Renal pelvis (tissue), 4 donors: Measurements from ENCODE around the gene SCN4B. TPM values are rescaled to one million over a fixed set of nuclear protein-coding genes. Genes with fewer than 3 reads are reported as not detected.

ENCODE experiments used
- DNase-seq: peaks from one replicate; pipeline ENCODE4 v3.0.0-alpha.2; 2013
- polyA plus RNA-seq, 3 donors: library from polyadenylated mRNA; unstranded; fragments of 120-200 nt; gene quantifications; one replicate each; pipeline ENCODE4 v1.2.1, GENCODE V29; 2013; ENCODE audit not compliant: insufficient read length in 3 of 3

The SCN4B gene
- polyA plus RNA-seq, 3 donors, result 1.4 to 2.5 (median 1.4) TPM

DNA sequence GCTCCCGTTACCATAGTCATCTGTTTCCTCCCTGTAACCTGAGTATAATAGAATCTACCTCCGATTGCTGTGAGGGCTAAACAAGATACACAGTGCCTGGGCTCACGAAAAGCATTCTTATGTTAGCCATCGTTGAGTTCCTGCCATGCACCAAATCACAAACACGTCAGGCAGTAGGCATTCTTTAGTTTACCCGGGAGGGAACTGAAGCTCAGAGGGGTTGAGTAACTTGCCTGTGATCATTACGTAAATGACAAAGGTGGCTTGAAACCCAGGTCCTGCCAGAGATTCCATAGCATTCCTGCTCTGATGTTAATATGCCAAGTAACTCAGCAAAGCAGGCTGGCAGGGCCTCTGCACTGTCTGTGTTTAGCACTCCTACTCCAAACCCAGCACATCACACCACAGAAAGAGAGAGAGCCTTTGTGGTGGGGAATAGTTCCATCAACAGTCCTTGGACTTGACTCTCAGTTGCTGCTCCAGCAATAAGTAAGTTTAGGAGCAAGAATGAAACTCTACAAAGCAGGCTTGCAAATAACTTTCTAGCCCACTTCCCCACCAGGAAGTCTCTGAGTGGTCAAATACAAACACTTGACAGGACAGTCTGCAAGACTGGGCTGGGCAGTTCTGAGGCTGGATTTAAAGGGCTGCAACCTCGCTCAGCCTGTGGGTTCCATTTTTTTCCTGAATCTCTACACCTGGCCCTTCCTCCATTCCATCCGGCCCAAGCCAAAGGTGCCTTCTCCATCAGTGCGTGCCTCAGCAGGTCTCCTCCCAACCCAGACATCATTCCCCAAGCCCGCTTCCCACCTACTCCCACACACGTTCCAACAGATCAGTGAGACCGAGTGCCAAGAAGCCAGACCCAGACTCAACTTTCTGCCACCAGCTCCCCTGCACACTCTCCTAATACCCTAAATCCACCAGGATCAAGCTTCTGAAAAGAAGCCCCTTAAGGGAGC, 22.7 kb upstream of the SCN4B start:
- DNase-seq, result peak; percentile 76

DNA sequence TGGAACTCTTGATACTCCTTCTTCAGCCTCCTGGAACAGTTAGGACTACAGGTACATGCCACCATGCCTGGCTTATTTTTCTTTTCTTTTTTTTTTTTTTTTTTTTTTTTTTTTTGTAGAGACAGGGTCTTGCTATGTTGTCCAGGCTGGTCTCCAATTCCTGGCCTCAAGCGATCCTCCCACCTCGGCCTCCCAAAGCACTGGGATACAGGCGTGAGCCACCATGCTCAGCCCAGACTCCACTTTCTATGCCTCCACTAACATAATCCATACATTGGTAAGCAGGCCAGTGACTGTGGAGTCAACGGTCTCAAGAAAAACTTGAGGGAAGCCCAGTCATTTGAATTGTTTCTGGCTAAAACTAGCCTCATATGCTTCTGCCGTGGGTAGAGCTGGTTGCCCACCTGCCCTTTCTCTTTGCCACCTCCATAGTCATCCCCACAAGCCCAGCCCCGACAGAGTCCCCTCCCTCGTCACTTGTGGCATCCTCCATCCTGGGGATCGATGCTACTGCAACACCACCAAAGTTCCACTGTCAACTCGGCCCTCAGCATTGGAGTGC, 21.5 kb upstream of the SCN4B start:
- DNase-seq, result no peak

DNA sequence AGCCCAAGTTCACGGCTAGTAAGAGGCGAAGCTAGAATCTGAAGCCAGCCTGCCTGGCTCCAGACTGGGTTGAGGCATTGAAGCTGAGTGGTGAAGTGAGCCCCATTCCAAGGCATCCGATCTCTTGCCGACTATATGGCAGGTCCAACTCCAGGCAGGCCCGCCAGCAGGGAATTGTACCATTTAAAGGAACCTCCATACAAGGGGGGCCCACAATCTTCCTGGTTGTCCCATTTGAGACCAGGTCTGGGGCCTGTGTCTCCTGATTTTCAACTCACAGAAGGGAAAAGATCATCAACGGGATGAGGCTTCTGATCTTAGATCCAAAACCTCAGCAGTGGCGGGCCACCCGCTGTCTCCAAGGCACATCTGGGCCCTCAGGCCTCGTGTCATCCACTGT, 19.7 kb upstream of the SCN4B start:
- no peak for DNase-seq

DNA sequence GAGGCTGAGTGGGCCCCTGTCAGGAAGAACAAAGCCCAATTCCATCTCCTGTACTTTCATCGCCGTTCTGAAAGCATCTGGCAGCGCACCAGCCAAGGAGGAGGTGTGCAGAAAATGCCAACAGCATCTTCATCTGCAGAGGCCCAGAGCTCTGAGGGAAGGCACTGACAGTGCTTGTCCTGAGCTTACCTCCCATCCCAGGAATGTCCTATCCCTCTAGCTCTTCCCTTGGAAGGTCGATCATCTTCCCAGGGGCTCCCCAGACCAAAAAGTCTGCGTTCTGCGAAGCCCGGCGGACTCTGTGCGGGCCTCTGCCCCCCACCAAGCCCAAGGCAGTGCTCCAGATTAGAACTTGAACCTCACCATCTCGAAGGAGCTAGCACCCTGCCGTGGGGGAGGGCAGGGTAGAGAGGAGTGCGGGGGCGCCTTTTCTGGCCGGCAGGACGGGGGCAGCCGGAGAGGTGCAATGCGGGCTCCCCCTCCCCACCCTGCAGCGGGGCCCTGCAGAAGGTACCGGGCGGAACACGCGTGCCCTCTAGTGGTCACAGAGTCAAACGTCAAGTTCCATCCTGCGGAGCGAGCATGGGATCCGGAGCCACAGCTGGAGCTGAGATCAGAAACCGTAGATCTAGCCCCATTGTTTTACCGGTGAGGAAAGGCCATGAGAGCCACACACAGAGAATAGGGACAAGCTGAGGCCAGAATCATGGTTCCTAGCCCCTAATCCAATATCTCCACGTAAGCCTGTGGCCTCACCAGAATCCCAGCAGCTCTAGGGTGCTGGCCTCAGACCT, 18.8 kb upstream of the SCN4B start:
- DNase-seq, result peak; percentile 65

DNA sequence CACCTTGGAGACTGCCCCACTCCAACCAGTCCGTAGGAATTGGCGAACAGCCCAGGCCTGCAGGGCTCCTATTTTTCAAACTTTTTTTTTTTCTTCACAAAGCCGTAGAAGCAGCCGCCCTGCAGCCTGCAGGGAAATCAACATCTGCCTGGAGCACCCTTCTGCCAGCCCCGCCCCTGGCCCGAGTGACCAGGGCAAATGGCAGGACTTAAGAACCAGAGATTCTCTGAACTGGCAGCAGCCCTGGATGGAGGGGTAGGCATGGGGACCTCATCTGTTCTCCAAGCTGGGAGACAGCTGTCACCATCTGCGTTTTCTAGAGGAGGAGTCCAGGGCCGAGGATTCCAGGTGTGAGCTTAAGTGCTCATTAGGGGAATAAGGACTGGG, 18.3 kb upstream of the SCN4B start:
- DNase-seq, result no peak

DNA sequence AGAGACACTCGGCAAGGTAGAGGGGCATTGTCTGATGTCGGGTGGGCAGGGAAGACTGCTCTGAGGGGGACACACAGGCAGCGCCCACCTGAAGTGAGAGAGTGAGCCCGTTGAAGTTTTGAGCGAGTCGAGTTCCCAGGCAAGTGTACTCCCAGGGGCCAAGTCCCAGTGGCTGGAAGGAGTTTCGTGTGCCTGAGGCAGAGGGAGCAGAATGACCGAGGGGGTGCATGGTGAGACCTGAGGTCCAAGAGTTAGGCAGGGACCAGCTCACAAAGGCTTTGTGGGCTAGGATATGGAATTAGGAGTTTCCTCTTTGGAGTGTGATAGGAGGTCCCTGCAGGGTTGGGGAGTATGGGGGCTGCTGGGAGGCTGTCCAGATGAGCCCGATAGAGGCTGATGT, 17.6 kb upstream of the SCN4B start:
- DNase-seq, result no peak

DNA sequence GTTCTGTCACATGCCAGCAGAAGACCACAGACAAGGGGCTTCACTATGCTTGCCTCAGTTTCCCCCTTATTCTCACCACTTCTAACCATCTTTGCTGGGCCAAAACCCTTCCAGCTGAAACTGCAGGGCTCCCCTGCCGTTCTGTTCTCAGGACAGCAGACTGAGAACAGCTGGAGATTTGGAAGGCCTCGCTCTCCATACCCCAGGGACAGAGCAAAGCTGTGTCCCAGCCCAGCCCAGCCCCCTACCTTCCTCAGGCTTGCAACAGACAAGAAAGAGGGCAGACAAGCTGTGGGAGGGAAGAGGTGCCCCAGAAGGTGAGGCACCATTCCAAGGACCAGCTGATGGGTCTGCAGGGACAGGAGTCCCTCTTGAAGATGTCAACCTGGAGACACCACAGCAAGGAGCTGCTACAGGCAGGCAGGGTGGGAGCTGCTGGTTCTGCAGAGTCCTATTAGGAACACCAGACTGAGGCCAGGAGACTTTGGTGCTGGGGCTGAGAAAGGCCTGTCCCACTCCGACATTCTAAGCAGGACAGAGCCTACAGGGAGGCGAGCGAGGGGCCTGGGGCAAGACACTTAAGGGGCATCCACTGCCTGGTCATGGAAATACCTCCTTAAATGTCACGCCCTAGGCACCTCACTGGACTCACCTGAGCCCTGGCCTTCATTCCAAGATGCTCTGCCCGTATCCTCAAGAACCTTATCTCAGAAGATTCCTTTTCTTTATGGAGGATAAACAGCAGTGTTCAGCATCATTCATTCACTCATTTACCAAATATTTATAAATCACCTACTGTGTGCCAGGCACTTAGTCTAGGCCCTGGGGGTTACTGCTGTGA, 16.9 kb upstream of the SCN4B start:
- DNase-seq, result no peak

DNA sequence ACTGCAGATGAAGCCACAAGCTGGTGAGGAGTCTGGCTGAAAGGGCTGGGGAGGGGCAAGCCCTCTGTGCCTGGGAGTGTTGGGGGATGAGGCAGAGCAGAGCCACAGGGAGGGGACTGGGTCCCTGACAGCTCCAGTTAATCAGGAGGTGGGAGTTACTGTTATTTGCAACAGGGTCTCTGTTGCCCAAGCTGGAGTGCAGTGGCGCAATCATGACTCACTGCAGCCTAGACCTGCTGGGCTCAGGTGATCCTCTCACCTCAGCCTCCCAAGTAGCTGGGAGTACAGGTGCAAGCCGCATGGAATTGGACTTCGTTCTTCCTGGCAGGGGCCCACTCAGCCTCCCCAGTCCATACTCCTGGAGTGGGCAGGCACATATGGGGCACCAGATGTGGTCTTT, 16.1 kb upstream of the SCN4B start:
- DNase-seq, result no peak

DNA sequence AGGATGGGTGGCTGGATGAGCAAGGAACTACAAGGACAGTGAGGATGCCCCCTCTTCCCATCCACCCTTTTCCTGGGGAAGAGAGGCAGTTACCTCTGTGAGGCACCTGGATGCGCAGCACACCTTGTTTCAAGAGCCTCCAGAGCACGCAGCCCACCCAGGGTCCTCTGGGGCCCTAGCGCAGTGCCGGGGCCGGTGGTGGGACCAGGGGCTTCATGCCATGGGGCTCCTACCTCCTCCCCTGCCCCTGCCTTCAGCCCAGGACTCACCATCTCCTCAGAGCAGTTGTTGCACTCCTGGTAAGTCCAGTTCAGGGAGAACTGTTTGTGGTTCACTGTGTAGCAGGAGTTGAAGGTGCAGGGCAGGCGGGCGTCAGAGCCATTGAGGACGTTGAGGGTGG, 15.7 kb upstream of the SCN4B start:
- DNase-seq, result no peak

DNA sequence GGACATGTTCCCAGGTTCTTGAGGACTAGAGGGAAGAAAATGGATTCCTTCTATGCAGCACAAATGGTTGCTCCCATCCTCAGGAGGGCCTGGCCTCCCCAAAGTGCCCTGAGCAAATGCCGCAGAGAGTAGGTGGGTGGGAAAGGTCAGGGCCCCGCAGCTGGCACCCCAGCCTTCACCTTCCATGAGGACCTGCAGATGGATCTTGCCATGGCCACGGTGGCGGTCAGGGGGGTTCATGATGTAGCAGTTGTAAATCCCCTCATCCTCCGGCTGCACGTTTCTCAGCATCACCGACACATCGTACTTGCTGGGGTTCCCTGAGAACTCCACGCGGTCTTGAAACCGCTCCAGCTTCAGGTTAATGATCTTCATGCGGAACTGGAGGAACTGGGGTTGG, 15.3 kb upstream of the SCN4B start:
- DNase-seq, result no peak

DNA sequence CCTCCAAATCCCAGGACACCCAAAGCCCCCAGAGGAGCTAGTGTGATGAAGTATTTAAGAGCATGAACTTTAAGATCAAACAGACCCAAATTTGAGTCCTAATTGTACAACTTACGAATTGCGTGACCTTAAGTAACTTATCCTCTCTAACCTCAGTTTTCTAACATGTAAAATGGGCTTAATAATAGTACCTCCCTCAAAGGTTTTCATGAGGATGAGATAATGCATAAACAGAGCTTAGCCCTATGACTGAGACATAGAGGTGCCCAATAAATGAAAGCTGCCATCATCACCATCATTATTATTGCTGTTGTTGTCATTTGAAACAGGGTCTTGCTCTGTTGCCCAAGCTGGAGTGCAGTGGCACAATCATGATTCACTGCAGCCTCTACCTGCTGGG, 14.6 kb upstream of the SCN4B start:
- DNase-seq, result no peak

DNA sequence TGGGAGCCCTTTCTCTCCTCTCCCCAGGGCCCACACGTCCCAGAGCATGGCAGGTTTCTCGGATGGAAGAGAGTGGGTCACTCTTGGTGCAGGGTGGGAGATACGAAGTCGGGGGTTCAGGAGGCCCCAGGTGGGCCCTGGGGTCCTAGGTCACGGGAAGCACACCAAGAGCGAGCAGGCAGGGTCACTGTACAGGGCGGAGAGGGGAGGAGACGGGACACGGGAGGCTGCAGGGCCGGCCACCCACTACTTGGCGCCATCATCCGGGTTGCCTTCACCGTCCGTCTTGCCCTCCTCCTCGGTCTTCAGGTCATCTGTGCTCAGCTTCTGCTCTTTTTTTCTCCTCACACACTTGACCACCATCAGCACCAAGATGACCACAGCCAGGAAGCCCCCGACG, 14.0 kb upstream of the SCN4B start:
- no peak for DNase-seq

DNA sequence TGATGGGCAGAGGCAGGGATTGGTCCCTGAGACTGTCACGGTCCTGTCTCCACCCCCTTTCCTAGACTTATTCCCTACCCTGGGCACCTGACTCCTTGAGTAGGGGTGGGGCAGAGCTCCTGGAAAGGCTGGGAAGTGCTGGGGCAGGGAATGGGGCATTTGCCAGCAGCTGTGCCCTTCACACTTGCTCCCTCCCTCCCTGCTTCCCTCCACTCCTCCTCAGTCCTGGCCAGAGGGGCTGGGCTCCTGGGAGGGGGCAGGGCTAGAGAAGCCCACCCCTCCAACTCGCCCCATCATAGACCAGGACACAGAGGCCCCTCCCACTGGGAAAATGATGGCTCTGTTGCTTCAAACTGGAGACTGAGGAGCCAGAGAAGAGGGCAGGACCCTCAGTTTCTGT, 12.3 kb upstream of the SCN4B start:
- no peak for DNase-seq

DNA sequence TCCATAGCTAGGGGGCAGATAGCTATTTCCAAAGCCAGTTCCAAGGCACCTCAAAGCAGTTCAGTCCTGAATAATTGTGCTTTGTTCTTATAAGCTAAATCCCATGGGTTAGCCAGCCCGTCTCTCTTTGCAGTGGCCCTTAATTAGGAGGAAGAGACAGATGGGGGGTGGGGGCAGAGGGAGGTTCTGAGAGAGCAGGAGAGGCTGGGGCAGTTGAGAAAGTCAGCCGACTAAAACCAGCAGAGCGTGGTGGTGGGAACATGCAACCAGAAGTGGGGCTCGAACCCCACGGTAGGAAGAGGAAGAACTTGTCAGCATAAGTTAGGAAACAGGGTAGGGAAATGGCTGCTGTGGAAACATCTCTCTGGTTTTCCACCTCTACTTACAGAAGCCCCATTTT, 10.9 kb upstream of the SCN4B start:
- no peak for DNase-seq

DNA sequence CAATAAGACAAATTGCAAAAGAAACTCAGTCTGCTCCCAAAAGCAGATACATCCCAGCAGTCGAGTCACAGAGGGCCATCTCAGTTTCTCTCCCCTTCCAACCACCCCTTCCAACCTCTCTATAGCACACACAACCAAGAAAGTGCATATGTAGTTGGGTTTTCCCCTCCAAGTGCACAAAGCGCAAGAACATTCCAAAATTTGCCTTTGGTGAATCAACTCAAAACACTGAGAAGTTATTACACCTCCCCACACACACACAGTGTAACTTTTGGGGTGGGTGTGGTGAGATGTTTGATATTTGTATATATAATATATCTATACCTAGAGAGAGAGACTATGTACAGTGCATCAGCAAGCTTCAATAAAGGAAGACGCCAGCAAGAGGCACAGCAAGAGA, 10.2 kb upstream of the SCN4B start:
- no peak for DNase-seq

DNA sequence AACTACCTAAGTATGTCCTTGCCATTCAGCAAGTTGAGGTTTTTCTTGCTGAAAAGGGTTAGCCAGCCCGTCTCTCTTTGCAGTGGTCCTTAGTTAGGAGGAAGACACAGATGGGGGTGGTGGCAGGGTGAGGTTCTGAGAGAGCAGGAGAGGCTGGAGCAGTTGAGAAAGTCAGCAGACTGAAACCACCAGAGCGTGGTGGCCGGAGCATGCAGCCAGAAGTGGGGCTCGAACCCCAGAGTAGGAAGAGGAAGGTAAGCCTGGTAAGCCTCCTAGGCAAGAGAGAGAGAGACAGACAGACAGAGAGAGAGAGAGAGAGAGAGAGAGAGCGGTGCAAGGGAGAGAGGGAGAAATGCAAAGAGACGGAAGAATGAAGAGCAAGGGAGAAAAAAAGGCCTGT, 9.2 kb upstream of the SCN4B start:
- no peak for DNase-seq

DNA sequence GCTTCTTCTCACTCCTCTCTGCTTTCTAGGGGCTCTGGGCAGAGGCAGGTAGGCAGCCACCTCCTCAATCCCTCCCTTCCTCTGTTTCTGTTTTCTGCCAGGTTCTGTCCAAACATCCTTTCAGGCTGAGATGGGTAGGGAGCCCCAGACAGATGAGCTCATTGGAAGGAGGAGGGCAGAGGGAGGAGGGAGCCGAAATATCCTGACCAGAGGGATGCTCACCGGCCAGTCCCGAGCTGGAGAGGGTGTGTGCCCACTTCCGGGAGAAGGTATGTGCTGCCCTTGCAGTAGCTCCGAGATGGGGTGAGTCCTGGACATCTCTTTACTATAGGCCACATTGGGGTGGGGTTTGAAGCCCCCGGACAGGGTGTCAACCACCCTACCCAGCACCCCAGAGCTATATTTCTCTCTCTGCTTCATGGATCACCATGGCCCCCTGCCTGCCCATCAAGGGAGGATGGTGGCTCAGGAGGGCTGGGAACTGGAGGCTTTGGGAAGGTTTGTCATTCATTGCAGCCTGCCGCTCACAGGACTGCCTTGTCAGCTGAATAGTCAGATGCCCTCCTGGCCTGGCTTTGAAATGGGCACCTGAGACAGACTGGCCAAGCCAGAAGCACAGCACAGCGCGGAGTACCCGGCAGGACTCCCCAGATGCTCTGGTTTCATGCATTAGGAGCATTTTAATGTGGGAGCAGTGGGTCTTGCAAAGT, 4.7 kb upstream of the SCN4B start:
- DNase-seq, result no peak

DNA sequence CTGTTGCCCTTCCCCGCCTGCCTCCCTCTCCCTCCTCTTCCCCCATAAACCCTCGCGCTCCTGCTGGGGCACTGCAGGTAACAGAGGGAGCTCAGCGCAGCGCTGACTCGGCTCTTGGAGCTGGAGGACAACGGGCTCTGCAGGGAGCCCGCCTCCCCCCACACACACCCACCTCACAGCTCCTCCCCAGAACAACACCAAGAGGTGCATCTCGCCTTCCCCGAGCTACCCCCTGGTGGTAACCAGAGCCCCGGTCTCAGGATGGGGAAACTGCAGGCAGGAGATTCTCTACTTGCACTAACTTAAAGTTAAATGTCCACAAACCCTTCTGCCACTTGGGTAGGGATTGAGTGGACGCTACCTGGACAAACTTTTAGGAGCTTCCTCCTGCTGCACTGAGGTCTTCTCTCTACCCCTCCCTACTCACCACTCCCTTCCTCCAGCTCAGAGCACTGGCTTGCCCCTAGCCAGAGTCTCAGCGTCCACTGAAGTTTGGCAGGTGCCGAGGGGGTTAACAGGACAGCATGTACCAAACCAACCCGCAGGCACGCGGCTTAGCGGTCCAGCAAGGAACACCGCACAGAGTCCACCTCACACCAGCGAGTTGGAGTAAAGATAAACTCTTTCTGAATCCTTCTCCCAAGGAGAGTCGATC, 4.0 kb upstream of the SCN4B start:
- DNase-seq, result no peak

DNA sequence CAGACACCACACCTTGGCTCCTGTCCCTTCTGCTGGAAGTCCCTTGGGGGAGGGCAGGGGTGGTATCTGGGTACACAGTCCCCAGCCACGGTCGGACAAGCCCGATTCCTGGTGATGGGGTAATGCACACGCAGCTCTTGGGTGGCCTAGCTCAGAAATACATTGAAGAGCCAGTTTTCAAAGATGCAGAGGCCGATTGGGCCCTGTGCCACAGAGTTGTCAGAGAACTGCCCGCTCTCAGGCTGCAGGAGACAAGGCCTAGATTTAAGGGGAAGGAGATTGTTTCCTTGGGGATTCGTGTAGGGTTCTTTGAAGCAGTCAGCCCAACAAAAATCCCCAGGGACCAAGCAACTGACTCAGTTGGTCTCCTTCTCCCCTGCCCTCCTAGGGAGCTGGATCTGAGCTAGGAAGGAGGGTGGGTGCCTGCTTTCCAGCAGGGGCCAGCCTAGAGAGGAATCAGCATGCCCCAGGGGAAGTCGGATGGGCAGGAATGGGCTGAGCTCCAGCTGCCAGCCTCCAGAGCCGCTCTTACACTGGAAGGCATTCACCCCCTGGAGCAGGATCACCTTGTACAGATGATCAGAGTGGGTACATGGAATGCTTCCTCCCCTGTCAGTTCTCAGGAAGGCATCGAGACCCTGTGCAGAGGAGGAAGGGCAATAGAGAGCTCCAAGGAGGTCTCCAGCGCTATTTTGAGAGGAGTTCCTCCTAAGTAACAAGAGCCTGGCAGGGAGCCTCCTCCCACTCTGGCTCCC, 3.3 kb upstream of the SCN4B start:
- no peak for DNase-seq

DNA sequence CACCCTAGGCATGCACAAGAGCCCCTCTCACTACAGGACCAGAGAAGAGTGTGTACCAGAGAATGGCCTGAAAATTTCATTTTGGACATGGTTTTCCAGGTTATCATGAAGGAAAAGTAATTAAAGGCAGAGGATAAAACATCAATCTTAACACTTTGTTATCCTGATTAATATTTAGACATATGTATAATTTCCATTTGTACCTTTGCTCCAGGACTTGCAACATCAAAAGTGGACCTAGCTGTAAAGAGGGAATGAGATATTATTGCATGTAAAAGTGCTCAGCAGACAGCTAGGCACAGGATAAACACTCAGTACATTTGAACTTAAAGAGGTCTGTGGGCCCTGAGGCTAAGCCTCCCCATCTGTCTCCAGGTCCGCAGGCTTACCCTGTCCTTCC, 2.0 kb upstream of the SCN4B start:
- no peak for DNase-seq
